GOT3 (cell line): ENCODE data around the gene OGA.

Experiments used
- DNase-seq: peaks from one replicate; lab custom pipeline; 2025; ENCODE audit warnings: mixed read lengths; lab: John Stamatoyannopoulos, UW

The OGA gene

DNA sequence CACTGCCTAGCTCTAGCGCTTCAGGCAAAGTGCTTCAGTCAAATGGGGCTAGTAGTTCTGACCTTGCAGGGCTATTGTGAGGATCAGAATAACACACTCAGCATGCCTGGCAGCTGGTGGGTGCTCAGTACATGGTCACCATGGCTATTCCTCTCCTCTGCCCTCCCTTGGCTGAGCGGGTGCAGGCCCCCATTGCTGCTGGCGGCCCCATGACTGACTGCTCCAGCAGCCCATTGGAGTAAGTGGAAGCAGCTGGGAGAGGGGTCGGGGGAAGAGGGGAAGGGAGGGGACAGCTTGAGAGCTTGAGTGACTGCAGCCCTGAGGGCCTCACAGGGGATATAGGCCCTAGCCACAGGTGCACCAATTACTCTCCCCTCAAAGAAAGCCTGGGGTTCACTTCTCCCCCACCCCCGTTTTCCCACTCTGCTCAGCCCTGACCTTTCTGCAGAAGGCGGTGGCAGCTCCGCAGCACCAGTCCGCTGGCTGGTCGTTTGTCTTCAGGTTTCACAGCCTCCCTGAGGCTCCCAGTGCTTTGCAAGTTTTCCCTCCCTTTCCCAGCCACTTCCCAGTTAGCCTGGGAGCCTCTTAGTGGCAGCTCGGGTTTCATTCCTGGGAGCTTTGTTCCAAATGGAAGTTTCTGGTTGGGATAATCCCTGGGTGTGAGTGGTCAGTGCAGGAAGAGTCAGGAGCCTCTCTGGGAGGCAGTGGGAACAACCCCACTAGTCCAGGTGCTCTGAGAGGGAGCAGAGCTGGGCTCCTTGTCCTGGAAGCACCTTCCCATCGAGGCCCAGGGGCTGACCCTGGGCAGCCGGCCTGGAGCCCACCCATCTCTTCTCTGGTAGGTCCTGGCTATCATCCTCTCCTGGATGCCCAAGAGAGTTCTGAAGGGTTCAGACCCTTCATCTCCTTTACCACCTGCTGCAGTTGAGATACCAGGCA is 58.7 kb downstream of the OGA start:
- DNase-seq: no peak

DNA sequence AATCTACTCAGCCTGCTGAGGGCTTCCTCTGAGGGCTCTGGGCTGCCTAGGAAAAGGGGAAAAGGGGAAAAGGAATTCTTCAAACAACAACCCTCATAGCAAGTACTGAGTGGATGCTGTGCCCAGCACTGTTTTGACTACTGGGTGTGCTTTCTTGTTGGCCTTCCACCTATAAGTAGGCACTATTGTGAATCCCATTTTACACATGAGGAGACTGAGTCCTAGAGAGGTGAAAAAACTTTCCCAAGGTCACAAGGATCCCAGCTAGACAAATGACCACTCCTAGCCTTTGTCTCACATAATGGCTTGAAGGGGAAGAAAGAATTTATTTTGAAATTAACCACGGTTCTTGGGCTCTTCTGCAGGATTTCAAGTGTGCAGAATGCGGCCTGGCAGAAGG is 59.4 kb downstream of the OGA start:
- no peak for DNase-seq

DNA sequence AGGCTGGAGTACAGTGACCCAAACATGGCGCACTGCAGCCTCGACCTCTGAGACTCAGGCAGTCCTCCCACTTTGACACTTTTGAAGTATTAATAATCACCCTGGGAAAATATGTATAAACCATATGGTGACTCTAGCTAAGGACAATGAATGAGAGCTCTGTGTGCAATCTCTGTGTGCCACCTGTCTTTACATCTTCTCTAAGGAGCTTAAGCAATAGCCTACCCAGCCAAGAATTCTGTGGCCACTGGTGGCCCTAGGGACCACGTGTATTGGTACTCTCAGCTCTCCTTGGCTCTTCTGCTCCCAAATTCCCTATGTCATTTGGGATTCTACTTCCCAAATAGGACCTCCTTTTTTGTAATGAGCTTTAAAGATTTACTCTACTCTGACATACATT is 66.0 kb downstream of the OGA start:
- DNase-seq: no peak

DNA sequence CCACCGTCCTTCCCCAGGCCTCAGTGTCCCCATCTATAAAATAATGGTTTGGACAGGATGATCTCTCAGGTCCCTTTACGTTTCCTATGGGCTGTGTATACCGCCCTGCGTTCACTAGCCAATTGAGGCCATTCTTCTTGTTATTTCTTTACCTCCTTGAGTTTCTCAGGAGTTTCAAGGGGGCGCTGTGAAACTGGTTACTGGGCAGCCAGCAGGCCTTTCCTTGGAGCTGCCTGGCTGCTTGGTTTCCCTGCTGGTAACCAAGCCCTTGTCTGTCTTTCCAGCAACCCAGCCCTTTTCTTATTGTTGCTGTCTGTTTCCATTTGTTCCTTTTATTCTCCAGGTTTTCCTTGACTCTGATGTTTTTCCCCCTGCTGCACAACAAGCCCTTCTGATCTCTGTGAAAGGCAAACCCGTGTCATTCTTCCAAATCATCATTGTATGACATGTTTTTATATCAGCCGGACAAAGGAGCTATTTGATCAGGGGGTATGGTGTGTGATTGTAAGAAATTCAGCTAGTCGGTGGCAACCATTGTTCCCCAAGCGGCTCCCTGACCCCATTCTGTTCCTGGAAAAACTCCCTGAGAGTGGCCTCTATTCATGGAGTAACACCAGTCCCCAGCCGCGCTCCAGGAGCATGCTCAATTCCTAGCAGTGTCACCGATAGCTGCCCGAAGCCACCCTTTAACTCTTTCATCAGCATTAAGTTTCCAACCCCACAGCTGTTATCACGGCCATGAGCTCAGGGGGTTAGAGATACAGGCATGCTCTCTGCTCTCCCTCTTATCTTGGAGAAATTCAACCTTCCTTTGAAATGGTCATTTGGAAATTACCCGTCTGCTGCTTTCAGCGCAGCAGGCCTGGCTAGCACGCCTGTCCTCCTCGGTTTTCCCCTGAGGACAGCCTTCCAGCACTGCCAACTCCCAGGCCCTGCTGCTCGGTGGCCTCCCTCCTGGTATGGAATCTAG is 68.9 kb downstream of the OGA start:
- no peak for DNase-seq

- DNase-seq: no peak
Observed at GRCh38 chr10:101748496-101748895, 69.7 kb downstream of the OGA start.

GRCh38 chr10:101745074-101745696 is 73.1 kb downstream of the OGA start:
- DNase-seq: no peak

- DNase-seq: no peak
Observed at GRCh38 chr10:101744267-101744666, 74.0 kb downstream of the OGA start.

DNA sequence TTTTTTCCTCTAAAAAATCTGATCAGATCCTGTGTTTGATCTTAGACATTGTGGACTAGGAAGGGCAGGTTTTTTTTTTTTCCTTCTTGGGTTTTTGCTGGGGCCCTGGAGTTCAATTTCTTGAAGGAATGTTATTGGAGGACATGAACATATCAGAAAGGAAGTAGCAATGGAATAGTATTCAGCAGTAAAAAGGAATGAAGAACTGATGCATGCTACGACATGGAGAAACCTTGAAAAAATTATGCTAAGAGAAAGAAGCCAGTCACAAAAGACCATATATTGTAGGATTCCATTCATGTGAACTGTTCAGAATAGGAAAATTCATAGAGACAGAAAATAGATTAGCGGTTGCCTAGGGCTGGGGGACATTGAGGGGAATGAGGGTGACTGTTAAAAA is 76.3 kb downstream of the OGA start:
- DNase-seq: no peak

DNA sequence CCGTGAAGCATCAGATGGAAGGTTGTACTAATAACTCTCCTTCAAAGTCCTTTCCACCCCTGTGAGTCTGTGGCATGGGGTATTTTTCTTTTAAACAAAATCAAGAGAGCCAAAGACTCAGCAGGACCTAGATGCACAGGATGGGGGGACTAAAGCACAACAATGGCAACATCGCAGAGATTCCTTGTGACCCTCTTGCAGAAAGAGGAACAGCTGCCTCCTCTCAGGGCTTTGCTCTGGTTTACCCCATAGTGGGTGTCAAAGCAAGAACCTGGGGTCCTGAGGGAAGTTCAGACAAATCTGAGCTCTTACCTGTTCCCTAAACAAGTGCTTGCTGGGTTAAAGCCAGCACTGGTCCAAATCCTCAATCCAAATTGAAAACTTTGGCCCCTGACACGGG is 81.6 kb downstream of the OGA start:
- DNase-seq: no peak
